IMR-90 (cell line): ENCODE measurements around the gene METTL4. TPM values are rescaled to one million over a fixed set of nuclear protein-coding genes. Genes with fewer than 3 reads are reported as not detected.
"Not testable (repeated sequence)": the region's sequence is repeated elsewhere in the genome, so short reads cannot be mapped to it uniquely, and the experiment has no call there.

Experiments used
- ATAC-seq: fragments of 200-7000 bp; cut with Tn5 transposase; 2 replicates; pipeline ENCODE4 v1.9.1; 2020; ENCODE audit warnings: low read depth, mild to moderate bottlenecking, moderate library complexity
- BruUV-seq: library from RNA; stranded (reverse); fragments of 400-500 nt; replicated peaks from 2 replicates; lab custom pipeline; 2021; lab: Mats Ljungman, UMichigan
- CTCF ChIA-PET: fragments of 300-600 bp; formaldehyde crosslinking; extraction: SDS; loops from one replicate; lab custom pipeline; 2021; ENCODE audit warnings: antibody characterized with exemption; lab: Yijun Ruan, JAX
- POLR2A ChIA-PET: fragments of 300-600 bp; sonication (Branson Sonifier 250); formaldehyde crosslinking; loops from one replicate; lab custom pipeline; 2022; ENCODE audit warnings: antibody characterized with exemption; ENCODE audit not compliant: unreplicated experiment; lab: Charles Lee
- DNase-seq: peaks from one replicate; pipeline ENCODE4 v3.0.0; 2013
- H2AFZ ChIP-seq: replicated peaks from 2 replicates; pipeline ENCODE3; 2013; ENCODE audit warnings: low read length, mild to moderate bottlenecking; ENCODE audit not compliant: poor library complexity
- H2AK5ac ChIP-seq: 2 replicates; pipeline ENCODE4 v1.6.1; 2013; ENCODE audit warnings: low read depth, low read length, inconsistent platforms
- H2AK9ac ChIP-seq: replicated peaks from 2 replicates; pipeline ENCODE3; 2013; ENCODE audit warnings: mild to moderate bottlenecking, low read depth, low read length, moderate library complexity; ENCODE audit not compliant: poor library complexity
- H2BK120ac ChIP-seq: 2 replicates; pipeline ENCODE4 v1.6.1; 2013; ENCODE audit warnings: low read depth, low read length, inconsistent platforms
- H2BK15ac ChIP-seq: 3 replicates; pipeline ENCODE4 v1.6.1; 2013; ENCODE audit warnings: low read depth, low read length, inconsistent platforms
- H2BK20ac ChIP-seq: 2 replicates; pipeline ENCODE4 v1.6.1; 2013; ENCODE audit warnings: low read depth, mild to moderate bottlenecking, inconsistent platforms, low read length, moderate library complexity
- H2BK5ac ChIP-seq: 2 replicates; pipeline ENCODE4 v1.6.1; 2013; ENCODE audit warnings: mild to moderate bottlenecking, low read depth, low read length, inconsistent platforms; ENCODE audit not compliant: poor library complexity, severe bottlenecking
- H3K14ac ChIP-seq: replicated peaks from 2 replicates; pipeline ENCODE4 v1.6.1; 2013; ENCODE audit warnings: low read depth, low read length, inconsistent platforms
- H3K18ac ChIP-seq: 2 replicates; pipeline ENCODE4 v1.6.1; 2013; ENCODE audit warnings: low read depth, low read length, control low read depth
- H3K23ac ChIP-seq: 2 replicates; pipeline ENCODE4 v1.6.1; 2013; ENCODE audit warnings: low read depth, low read length, inconsistent platforms
- H3K27ac ChIP-seq: 2 replicates; pipeline ENCODE4 v1.5.1; 2013; ENCODE audit warnings: mild to moderate bottlenecking, control low read depth, low read length; ENCODE audit not compliant: insufficient read depth
- H3K27me3 ChIP-seq: 2 replicates; pipeline ENCODE4 v1.6.1; 2013; ENCODE audit warnings: low read length; ENCODE audit not compliant: control insufficient read depth, insufficient read depth
- H3K36me3 ChIP-seq: 2 replicates; pipeline ENCODE4 v1.6.1; 2013; ENCODE audit warnings: low read length, mixed read lengths; ENCODE audit not compliant: control insufficient read depth, insufficient read depth
- H3K4ac ChIP-seq: 2 replicates; pipeline ENCODE4 v1.6.1; 2013; ENCODE audit warnings: low read depth, low read length, inconsistent platforms
- H3K4me1 ChIP-seq: 2 replicates; pipeline ENCODE4 v1.6.1; 2013; ENCODE audit warnings: low read length, mixed read lengths; ENCODE audit not compliant: control insufficient read depth, insufficient read depth
- H3K4me2 ChIP-seq: 2 replicates; pipeline ENCODE4 v1.6.1; 2013; ENCODE audit warnings: low read depth, mild to moderate bottlenecking, control low read depth, low read length, moderate library complexity
- H3K4me3 ChIP-seq: 2 replicates; pipeline ENCODE4 v1.5.1; 2013; ENCODE audit warnings: low read depth, mild to moderate bottlenecking, control low read depth, low read length, moderate library complexity; ENCODE audit not compliant: insufficient read depth
- H3K56ac ChIP-seq: 2 replicates; pipeline ENCODE4 v1.6.1; 2013; ENCODE audit warnings: low read length, inconsistent platforms; ENCODE audit not compliant: insufficient read depth; ENCODE audit errors: extremely low read depth
- H3K79me1 ChIP-seq, 2 experiments: 2 replicates each; pipeline ENCODE4 v1.6.1; 2013; ENCODE audit warnings: low read length in 2 of 2, inconsistent platforms in 1 of 2, low read depth in 1 of 2
- H3K9ac ChIP-seq: 2 replicates; pipeline ENCODE4 v1.6.1; 2013; ENCODE audit warnings: low read depth, low read length, control low read depth
- H3K9me1 ChIP-seq: 2 replicates; pipeline ENCODE4 v1.6.1; 2013; ENCODE audit warnings: low read length, inconsistent platforms; ENCODE audit not compliant: insufficient read depth
- H3K9me3 ChIP-seq: 2 replicates; pipeline ENCODE4 v1.6.1; 2013; ENCODE audit warnings: low read length; ENCODE audit not compliant: control insufficient read depth, insufficient read depth
- H4K20me1 ChIP-seq: 2 replicates; pipeline ENCODE4 v1.6.1; 2013; ENCODE audit warnings: low read length, inconsistent platforms; ENCODE audit not compliant: insufficient read depth
- H4K5ac ChIP-seq: 2 replicates; pipeline ENCODE4 v1.6.1; 2013; ENCODE audit warnings: mild to moderate bottlenecking, low read depth, low read length, control low read depth
- H4K8ac ChIP-seq, 2 experiments: 2 replicates each; pipeline ENCODE4 v1.6.1; 2013; ENCODE audit warnings: low read depth in 2 of 2, low read length in 2 of 2, control low read depth in 1 of 2, inconsistent platforms in 1 of 2
- H4K91ac ChIP-seq: 2 replicates; pipeline ENCODE4 v1.6.1; 2013; ENCODE audit warnings: low read depth, low read length, inconsistent platforms; ENCODE audit not compliant: insufficient read depth
- WGBS, 2 experiments: methylation state at CpG; one replicate each; pipeline versions ENCODE4 v1.1.5 to v1.1.7; 2013; ENCODE audit warnings: missing lambda C conversion rate in 2 of 2; ENCODE audit not compliant: insufficient read length in 1 of 2; ENCODE audit errors: extremely low coverage in 2 of 2; 5-methylcytosine and 5-hydroxymethylcytosine counted together
- dilution Hi-C: fragments of 300-500 bp; cut with HindIII; formaldehyde crosslinking; loops from one replicate; pipeline ENCODE4 v1.14.3; 2018; ENCODE audit warnings: low sequenced_read_pairs; ENCODE audit not compliant: unreplicated experiment
- in situ Hi-C: fragments of 300-500 bp; cut with MboI; formaldehyde crosslinking; loops from 3 replicates; pipeline ENCODE4 v1.14.3; 2019; ENCODE audit warnings: low sequenced_read_pairs, inconsistent platforms, mixed read lengths
- intact Hi-C: fragments of 100-400 bp; cut with micrococcal nuclease; formaldehyde crosslinking; loops from 2 replicates; pipeline ENCODE4 v1.10.0; 2022
- polyA plus RNA-seq, 3 experiments: library from polyadenylated mRNA; depleted of rRNA; stranded (reverse); fragments of >200 nt; gene quantifications; 2 replicates each; pipeline ENCODE4 v1.2.3, GENCODE V29; 2012; ENCODE audit warnings: low replicate concordance in 1 of 3
- total RNA-seq: library from RNA; depleted of rRNA; stranded (reverse); fragments of >200 nt; gene quantifications from 2 replicates; pipeline ENCODE4 v1.2.3, GENCODE V29; 2012

METTL4 gene
- total and polyA plus RNA-seq, 2 of the 4 experiments (the other 2 are of a cell fraction) = 4.9 to 5.4 TPM

DNA sequence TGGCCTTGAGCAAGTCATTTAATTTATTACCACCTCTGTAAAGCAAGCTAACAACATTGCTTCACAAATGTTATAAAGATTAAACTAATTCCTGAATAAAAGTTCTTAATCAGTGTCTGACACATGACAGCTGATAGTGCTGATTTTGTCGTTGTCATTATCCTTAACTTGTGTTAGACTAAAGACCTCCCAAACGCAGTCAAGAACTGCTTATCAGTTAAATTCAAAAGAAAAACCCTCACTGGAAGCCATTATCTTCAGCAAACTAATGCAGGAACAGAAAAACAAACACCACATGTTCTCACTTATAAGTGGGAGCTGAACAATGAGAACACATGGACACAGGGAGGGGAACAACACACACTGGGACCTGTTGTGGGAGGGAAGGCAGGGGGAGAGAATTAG lies 46.5 kb downstream of the METTL4 start:
- DNase-seq, dilution Hi-C loops, intact Hi-C loops, H3K56ac ChIP-seq, H2AK5ac ChIP-seq, H3K4me3 ChIP-seq, H2AK9ac ChIP-seq, H3K9me3 ChIP-seq, H4K8ac ChIP-seq, H3K23ac ChIP-seq, H2BK20ac ChIP-seq, H2BK5ac ChIP-seq, H2AFZ ChIP-seq, H4K91ac ChIP-seq, POLR2A ChIA-PET, H3K79me1 ChIP-seq, H3K18ac ChIP-seq, H3K4ac ChIP-seq, H4K20me1 ChIP-seq, H3K9ac ChIP-seq, H3K4me1 ChIP-seq, H3K36me3 ChIP-seq, H4K5ac ChIP-seq, H3K14ac ChIP-seq, H2BK15ac ChIP-seq, ATAC-seq, BruUV-seq, H3K27me3 ChIP-seq, H2BK120ac ChIP-seq, H3K27ac ChIP-seq, H3K9me1 ChIP-seq, H3K4me2 ChIP-seq: not testable (repeated sequence)
- no CpG with 5 or more reads among the region's 2 CpGs for WGBS, 2 experiments
- in situ Hi-C loops = loop anchor here (25.0 kb wide), 1 partner anchor 937 kb away; no protein-coding TSS in a partner anchor
- CTCF ChIA-PET = interaction anchor here (0.7 kb wide), 1 partner anchor 301 kb away, joined by 3 read pairs; no protein-coding TSS in a partner anchor
